ENCODE results near the gene SCGB3A2.

Gene SCGB3A2

GRCh38 chr5:147857302-147858129 lies 21.0 kb upstream of the SCGB3A2 start:
- H3K36me3 Mint-ChIP-seq (ENCODE audit: low read depth) = no peaks in the 10 kb centered on the region
- peaks cover 3% of the 10 kb centered on the region for H3K27me3 Mint-ChIP-seq (ENCODE audit: low read depth)
- no peaks in the 10 kb centered on the region for H3K4me1 Mint-ChIP-seq
- peak; percentile 82 to 87 (median 86) for TF ChIP-seq CTCF (IDR thresholded peaks at IDR 0.05; ENCODE audit: unreplicated experiment in 3 of 3)
- no peak overlapping the region for H3K4me3 Mint-ChIP-seq
- peak overlapping the region in 1 of 3 experiments; percentile 64 for H3K27ac Mint-ChIP-seq
- H3K9me3 Mint-ChIP-seq = no peaks in the 10 kb centered on the region

- H3K9me3 Mint-ChIP-seq = no peaks in the 10 kb centered on the region
- no peaks in the 10 kb centered on the region for H3K36me3 Mint-ChIP-seq (ENCODE audit: low read depth)
- H3K27ac Mint-ChIP-seq = no peak overlapping the region
- no peak for TF ChIP-seq CTCF (IDR thresholded peaks at IDR 0.05; ENCODE audit: unreplicated experiment in 3 of 3)
- peaks cover 3% of the 10 kb centered on the region for H3K27me3 Mint-ChIP-seq (ENCODE audit: low read depth)
- no peak overlapping the region for H3K4me3 Mint-ChIP-seq
- peaks cover 6% of the 10 kb centered on the region for H3K4me1 Mint-ChIP-seq
Observed at GRCh38 chr5:147858565-147858964, 19.9 kb upstream of the SCGB3A2 start.

- Mint-ChIP-seq H3K9me3 (no peaks in the 10 kb centered on the region), H3K27ac (peak overlapping the region in 2 of 3 experiments; percentile 5 to 36), H3K27me3 (ENCODE audit: low read depth) (no peaks in the 10 kb centered on the region), H3K36me3 (ENCODE audit: low read depth) (no peaks in the 10 kb centered on the region), H3K4me3 (no peak overlapping the region), H3K4me1 (peaks cover 20% of the 10 kb centered on the region)
- no peak for TF ChIP-seq CTCF (IDR thresholded peaks at IDR 0.05; ENCODE audit: unreplicated experiment in 3 of 3)
Observed at GRCh38 chr5:147859962-147860640, 18.4 kb upstream of the SCGB3A2 start.

GRCh38 chr5:147860641-147861025 lies 17.9 kb upstream of the SCGB3A2 start:
- Mint-ChIP-seq H3K27ac (peak overlapping the region in 2 of 3 experiments; percentile 5 to 36), H3K4me3 (no peak overlapping the region), H3K27me3 (ENCODE audit: low read depth) (no peaks in the 10 kb centered on the region), H3K36me3 (ENCODE audit: low read depth) (no peaks in the 10 kb centered on the region), H3K4me1 (peaks cover 20% of the 10 kb centered on the region), H3K9me3 (no peaks in the 10 kb centered on the region)
- TF ChIP-seq CTCF (IDR thresholded peaks at IDR 0.05; ENCODE audit: unreplicated experiment in 3 of 3) = no peak

- Mint-ChIP-seq H3K36me3 (ENCODE audit: low read depth) (no peaks in the 10 kb centered on the region), H3K27ac (peak overlapping the region; percentile 49 to 66 (median 55)), H3K4me1 (peaks cover 20% of the 10 kb centered on the region), H3K27me3 (ENCODE audit: low read depth) (no peaks in the 10 kb centered on the region), H3K9me3 (no peaks in the 10 kb centered on the region), H3K4me3 (no peak overlapping the region)
- TF ChIP-seq CTCF (IDR thresholded peaks at IDR 0.05; ENCODE audit: unreplicated experiment in 3 of 3) = no peak
Observed at GRCh38 chr5:147863454-147864158, 14.9 kb upstream of the SCGB3A2 start.

All from nephron (organoid).